ENCODE measurements around the gene RPLP1. TPM values are rescaled to one million over a fixed set of nuclear protein-coding genes. Genes with fewer than 3 reads are reported as not detected.

RPLP1 gene
- total RNA-seq, 4 donors from 2014 or later: 472 to 728 (median 583) TPM

DNA sequence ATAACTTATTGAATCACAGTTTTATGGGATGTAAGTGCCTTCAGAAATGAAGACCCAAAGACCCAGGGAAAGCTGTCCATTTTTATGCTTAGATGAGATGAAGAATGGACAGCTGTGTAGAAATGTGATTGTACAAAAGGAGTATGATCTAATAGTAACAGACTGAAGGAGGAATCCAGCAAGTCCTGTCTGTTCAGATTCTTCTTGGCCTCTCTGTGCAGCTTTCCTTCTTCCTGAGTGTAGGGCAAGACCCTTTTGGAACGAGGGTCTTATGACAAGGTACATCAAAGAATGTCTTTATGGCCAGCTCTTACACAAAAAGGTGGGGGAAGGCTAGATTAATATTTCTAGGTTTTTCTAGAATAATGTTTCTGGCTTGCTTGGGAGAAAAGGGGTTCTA, 39.9 kb upstream of the RPLP1 start:
- TF ChIP-seq, protein P1, sequence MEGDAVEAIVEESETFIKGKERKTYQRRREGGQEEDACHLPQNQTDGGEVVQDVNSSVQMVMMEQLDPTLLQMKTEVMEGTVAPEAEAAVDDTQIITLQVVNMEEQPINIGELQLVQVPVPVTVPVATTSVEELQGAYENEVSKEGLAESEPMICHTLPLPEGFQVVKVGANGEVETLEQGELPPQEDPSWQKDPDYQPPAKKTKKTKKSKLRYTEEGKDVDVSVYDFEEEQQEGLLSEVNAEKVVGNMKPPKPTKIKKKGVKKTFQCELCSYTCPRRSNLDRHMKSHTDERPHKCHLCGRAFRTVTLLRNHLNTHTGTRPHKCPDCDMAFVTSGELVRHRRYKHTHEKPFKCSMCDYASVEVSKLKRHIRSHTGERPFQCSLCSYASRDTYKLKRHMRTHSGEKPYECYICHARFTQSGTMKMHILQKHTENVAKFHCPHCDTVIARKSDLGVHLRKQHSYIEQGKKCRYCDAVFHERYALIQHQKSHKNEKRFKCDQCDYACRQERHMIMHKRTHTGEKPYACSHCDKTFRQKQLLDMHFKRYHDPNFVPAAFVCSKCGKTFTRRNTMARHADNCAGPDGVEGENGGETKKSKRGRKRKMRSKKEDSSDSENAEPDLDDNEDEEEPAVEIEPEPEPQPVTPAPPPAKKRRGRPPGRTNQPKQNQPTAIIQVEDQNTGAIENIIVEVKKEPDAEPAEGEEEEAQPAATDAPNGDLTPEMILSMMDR (IDR thresholded peaks at IDR 0.05; ENCODE audit: low read depth): no peak

DNA sequence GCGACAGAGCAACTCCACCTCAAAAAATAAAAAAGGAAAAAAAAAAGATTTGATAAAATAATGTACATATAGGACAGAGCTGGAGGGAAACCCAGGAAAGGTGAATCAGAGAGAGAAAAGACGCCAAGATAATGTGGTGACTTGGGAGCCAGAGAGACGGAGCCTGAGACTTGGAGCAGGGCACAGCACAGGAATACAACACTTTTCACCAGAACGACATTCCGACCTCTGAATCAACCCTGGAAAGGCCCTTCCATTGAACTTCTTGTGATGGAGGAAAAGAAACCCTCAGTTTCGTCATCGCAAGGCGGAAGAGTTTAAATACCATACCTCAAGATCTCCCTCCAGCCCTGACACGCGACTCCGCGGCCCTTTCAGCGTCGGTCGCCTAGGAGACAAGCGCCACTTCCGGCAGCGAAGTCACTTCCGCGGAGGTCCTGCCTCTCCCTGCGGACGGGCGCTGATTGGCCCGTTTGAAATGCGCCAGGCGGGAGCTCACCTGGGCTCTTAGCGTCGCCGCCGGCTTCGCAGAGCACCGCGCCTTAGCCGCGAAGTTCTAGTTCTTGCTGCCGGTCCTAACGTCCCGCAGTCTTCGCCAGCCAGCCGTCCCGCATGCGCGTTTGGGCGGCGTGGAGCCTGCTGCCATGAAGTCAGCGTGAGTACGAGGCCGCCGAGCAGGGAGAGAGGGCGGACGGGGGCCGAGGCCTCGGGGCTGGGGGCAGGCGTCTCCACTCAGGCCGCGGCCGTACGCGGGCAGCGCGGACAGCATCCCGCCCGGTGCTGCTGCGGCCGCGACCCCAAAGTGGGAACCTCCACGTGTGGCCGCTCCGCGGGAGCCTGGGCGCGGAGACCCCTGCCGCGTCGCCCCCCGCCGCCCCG, 38.6 kb upstream of the RPLP1 start, which contains the start of gene KIF23:
KIF23 (plus strand) TSS at position 528 of the 879 bp plus-strand sequence; CDS start at position 645, 117 bp downstream.
- TF ChIP-seq, protein P1 (IDR thresholded peaks at IDR 0.05; ENCODE audit: low read depth): no peak

DNA sequence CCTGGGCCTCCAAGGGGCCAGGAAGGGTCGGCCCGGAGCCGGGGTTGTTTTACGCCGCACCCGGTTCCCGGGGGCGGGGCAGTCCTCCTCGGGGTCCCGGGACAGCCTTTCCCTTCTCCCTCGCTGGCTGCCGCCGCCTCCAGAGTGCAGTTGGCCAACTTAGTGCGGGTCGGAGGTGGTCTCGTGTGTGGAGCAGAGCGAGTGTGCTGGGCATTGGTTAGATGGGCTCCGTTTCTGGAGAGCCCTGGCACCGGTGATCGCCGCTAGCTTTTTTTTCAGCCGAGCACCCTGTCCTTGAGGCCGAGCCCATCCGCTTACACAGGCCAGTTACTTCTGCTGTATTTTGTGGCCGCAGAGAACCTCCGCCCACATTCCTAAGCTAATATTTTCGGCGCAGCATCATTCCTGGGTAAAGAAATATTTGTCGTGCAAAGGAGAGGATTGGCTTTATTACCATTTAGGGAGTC, 37.9 kb upstream of the RPLP1 start:
- TF ChIP-seq, protein P1 (IDR thresholded peaks at IDR 0.05; ENCODE audit: low read depth): no peak

DNA sequence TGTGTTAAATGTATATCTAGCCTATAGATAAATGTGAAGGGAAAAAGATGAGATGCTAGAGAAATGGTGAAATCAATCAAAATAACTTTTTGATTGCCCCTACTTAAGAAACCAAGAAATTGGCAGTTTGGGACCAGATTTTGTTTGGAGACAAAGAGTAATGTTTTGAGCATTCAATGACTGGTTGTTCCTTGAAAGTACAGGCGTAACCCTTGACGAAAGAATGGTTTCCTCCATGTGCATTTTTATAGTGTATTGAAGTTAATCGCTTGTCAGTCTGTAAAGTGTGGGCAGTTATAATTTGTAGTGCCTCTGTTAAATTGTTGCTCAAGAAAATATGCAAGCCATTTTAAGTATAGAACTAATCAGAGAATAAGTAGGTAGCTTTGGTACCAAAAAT, 37.2 kb upstream of the RPLP1 start:
- TF ChIP-seq, protein P1 (IDR thresholded peaks at IDR 0.05; ENCODE audit: low read depth): no peak

DNA sequence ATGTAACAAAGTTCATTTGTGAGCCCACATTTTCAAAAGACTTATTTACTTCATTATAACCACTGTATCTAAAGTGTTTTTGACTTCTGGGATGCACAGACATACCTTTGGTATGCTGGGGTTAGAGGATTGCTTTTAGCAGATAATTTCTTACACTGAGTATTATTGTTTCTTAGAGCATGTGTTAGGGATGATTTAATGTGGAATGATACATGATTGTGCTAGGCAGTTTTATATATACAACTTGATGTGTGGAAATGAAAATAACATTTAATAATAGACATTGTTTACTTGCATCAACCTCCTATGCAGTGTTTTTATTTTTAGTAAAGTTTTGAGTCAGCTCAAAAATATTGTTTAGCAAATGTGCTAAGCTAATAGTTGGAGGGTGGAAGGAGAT, 35.0 kb upstream of the RPLP1 start:
- TF ChIP-seq, protein P1 (IDR thresholded peaks at IDR 0.05; ENCODE audit: low read depth): no peak

DNA sequence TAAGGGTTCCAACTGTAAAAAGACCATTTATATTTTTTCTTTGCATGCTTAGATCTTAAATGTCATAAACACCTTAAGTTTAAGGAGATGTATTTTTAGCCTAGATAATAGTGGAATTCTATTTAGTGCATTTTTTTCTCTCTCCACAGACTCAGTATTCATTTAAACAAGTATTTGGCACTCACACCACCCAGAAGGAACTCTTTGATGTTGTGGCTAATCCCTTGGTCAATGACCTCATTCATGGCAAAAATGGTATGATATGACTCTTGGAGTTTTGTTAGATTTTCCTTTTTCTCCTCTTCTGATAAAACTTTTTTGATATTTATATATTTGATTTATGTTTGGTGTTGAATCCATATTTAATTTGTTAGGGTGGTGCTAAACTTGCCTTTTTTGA, 31.1 kb upstream of the RPLP1 start:
- TF ChIP-seq, protein P1 (IDR thresholded peaks at IDR 0.05; ENCODE audit: low read depth): no peak

DNA sequence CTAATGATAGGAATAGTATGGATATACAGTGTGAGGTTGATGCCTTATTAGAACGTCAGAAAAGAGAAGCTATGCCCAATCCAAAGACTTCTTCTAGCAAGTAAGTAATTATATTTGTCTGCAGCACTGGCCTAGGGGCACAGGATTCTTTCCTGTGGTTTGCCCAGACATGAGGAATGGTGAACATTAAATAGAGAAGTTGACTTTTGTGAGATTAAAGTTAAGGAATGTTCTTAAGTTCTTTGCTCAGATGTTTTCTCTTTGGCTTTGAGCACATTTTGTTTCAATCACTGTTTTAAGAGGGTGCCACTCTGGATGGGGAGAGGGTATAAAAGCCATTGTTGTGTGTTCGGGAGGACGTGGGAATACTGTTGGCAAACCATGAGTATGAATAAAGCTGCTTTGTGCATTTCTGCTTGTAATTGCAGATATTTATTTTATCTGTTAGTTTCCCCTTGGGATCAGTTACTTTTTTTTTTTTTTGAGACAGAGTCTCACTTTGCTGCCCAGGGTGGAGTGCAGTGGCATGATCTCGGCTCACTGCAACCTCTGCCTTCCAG, 30.2 kb upstream of the RPLP1 start:
- TF ChIP-seq, protein P1 (IDR thresholded peaks at IDR 0.05; ENCODE audit: low read depth): no peak

Data from subcutaneous adipose tissue (tissue), 4 donors.